Measurements from ENCODE around the gene FLG. TPM values are rescaled to one million over a fixed set of nuclear protein-coding genes. Genes with fewer than 3 reads are reported as not detected.

Gene FLG
- total and polyA plus RNA-seq, 10 of the 15 experiments (the other 5 are each of a cell fraction or from before 2014, with no cell fraction given), result not detected

- Histone ChIP-seq H4K20me1 (ENCODE audit: control insufficient read depth, insufficient read depth) (no peaks in the 10 kb centered on the region), H3K9me3 (replicated peaks; ENCODE audit: control insufficient read depth, insufficient read depth, low read length) (no peaks in the 10 kb centered on the region; the same call in 2 of the 3 replicates), H3K9ac (ENCODE audit: control insufficient read depth, insufficient read depth, low read length) (no peak overlapping the region), H3K36me3 (ENCODE audit: control insufficient read depth in 2 of 2, insufficient read depth in 2 of 2, low read length in 1 of 2) (no peaks in the 10 kb centered on the region), H3K27ac (ENCODE audit: control insufficient read depth, insufficient read depth) (no peak overlapping the region), H3K4me3 (no peak overlapping the region), H3K4me1 (ENCODE audit: control insufficient read depth, insufficient read depth, low read length) (no peaks in the 10 kb centered on the region), H3K4me2 (ENCODE audit: control insufficient read depth, insufficient read depth) (no peak overlapping the region), H3K27me3 (replicated peaks in 1 of 2; ENCODE audit: control insufficient read depth in 2 of 2, insufficient read depth in 2 of 2, low read length in 1 of 2) (no peaks in the 10 kb centered on the region), H2AFZ (ENCODE audit: control insufficient read depth, low read depth, low read length) (no peak overlapping the region), H3K79me2 (ENCODE audit: control insufficient read depth, insufficient read depth, low read length) (no peaks in the 10 kb centered on the region)
- no TSS peak for BruUV-seq (replicated peaks)
- ChIA-PET POLR2A (no interaction called here), RAD21 (ENCODE audit: unreplicated experiment) (no interaction called here), SMC1A (ENCODE audit: uncharacterized antibody, unreplicated experiment) (no interaction called here), CTCF (no interaction called here)
- DNase-seq (ENCODE audit: low read depth, low spot score) (no peak), ATAC-seq (no peak), FAIRE-seq (no peak)
- in situ Hi-C loops (cut with MboI) (no loop called here), intact Hi-C loops (cut with micrococcal nuclease; ENCODE audit: unreplicated experiment) (no loop called here)
- 21% methylated on average over 1 of the region's 1 CpG for WGBS (ENCODE audit: insufficient coverage, insufficient replicate concordance, low lambda C conversion rate, missing lambda C conversion rate)
- TF ChIP-seq ZBTB11 (CRISPR knock-in tag; IDR thresholded peaks at IDR 0.05) (no peak), PRDM15 (CRISPR knock-in tag; IDR thresholded peaks at IDR 0.05) (no peak), USF2 (IDR thresholded peaks at IDR 0.05; ENCODE audit: borderline replicate concordance, low read depth, low read length) (no peak), POU2F2 (IDR thresholded peaks at IDR 0.05; ENCODE audit: borderline replicate concordance, low read depth, low read length) (no peak), ZBTB4 (CRISPR knock-in tag; IDR thresholded peaks at IDR 0.05) (no peak), ATF2 (IDR thresholded peaks at IDR 0.05; ENCODE audit: low read length) (no peak), SKIL (IDR thresholded peaks at IDR 0.05; ENCODE audit: low read depth, poor library complexity, severe bottlenecking) (no peak), NFYB (IDR thresholded peaks at IDR 0.05; ENCODE audit: insufficient read depth, low read depth, low read length) (no peak)
These were observed 11.1 kb downstream of the FLG start for GRCh38 chr1:152313970-152314369.
